GM19463 (cell line): ENCODE measurements around the gene LCLAT1.

Experiments used
- ATAC-seq: cut with Tn5 transposase; IDR thresholded peaks from one replicate; pipeline ENCODE4 v1.9.1; 2021; ENCODE audit warnings: mild to moderate bottlenecking, moderate library complexity; ENCODE audit not compliant: unreplicated experiment

The LCLAT1 gene

DNA sequence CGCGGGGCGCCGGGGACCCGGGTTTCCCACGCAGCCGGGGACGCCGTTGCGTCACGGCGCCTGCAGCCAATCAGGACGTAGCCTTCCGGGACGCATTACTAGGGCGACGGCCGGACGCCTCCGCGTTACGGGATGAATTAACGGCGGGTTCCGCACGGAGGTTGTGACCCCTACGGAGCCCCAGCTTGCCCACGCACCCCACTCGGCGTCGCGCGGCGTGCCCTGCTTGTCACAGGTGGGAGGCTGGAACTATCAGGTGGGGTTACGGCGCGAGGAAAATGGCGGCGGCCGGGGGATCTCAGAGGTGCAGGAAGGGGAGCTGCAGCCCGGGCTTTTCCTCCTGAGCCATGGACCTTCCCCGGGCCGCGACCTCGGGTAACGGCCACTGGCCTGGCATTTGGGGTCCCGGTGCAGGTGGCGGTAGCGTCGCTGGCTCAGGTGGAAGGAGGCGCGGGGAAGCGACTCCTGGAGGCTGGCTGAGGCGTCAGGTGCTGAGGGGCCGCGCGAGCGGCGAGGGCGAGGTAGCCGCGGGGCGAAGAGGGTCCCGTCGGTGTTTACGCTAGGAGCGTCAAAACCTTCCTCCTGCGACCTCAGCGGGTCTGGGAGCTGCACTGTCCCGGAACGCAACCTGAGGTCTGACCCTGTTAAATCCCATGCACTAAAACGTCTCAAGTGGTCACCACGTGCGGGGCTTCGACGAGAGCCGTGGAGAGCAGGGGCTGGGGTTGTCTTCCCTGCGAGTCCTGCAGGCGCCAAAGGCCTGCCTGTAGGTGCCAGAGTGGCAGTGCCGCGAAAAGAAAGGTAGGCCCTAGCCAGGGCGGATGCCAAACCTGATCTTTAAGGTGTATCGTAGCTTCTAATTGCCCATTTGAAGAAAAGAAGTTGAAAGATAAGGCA lies at the start of gene LCLAT1:
LCLAT1 (plus strand) TSS at position 98 of the 897 bp plus-strand sequence. CDS start 78,345 bp downstream, outside the sequence.
- peak; percentile 96 for ATAC-seq

DNA sequence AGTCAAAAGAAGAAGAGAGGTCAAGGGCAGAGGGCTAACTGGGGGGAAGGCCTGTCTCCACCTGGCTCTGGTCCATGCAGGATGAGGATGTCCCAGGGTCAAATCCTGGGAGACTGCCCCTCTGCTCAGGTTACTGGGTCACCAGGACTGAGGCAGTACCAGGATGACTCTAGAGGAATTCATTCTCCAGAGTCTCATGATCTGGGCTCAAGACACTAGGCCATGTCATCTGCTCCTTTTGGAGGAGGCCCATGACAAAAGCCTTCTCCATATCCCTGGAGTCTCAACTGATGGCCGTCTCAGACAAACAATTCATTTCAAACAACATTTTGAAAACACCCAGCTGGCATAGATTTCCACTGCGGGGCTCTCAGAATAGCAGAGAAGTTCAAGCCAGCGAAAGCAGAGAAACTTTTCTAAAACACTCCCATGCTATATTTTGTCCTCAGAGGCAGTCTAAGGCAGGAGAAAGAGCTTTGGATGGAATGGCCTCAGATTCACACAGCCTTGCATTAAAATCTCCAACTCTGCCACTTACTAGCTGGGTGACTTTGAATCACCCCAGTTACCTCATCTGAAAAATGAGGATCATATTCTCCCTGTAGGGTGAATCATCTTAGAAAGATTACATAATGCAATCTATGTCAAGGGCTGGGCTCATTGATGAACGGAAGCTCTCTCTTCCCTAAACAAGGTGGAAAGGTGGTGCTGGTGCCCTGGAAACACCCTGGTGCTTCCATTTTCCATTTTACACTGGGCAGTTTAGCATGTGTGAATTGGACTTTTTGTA lies 48.8 kb upstream of the LCLAT1 start:
- ATAC-seq, result no peak

- ATAC-seq, result no peak
Measured at GRCh38 chr2:30400151-30400954, 46.7 kb upstream of the LCLAT1 start.

- no peak for ATAC-seq
Measured at GRCh38 chr2:30402441-30403182, 44.4 kb upstream of the LCLAT1 start.

DNA sequence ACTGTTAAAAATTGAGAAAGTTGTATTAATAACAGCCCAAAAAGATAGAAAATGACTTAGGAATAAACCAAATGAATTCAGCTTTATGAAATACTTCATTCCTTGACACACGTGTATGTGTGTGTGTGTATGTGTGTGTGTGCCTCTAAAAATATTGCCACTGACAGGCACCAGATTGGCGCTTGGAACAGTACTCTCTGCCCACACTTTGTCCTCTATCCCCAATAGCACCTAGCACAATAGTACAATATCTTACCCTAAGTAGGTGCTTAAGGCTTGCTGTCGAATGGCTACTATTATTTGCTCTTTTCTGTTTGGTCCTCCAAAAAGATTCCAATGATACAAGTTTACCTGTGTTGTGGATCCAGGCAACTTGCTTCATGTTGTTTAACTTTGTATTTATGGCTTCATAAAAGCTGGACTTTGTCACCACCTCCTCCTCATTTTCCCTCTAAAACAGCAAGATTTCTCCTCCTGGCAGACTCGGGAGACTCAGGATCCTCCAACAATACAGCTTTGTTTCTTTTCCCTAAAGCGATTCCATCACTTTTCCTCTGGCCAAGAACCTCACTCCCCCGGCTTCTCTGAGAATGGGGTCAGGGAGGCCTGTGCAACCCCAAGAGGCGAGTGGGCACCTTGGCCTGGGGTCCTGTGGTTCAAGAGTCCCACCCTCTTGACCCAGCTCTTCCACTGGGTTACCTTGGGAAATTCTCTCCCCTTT lies 43.3 kb upstream of the LCLAT1 start:
- no peak for ATAC-seq

GRCh38 chr2:30404319-30405259 lies 42.5 kb upstream of the LCLAT1 start:
- ATAC-seq, result no peak

GRCh38 chr2:30405260-30405605 lies 41.8 kb upstream of the LCLAT1 start:
- ATAC-seq, result no peak

DNA sequence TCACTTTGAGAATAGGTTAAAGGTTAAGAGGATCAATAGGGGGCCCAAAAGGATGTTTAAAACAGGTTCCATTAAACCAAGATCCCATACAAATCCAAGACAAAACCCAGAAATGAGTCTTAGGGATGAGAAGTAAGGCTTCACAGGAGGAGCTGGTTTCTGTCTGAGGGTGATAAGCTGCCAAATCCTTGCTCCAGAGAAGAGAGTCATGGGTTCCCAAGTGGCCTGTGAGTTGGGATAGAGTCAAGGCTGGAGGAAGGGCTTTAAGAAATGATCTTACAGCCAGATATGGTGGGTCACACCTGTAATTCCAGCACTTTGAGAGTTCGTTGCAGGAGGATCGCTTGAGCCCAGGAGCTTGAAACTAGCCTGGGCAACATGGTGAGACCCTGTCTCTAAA lies 40.2 kb upstream of the LCLAT1 start:
- no peak for ATAC-seq

GRCh38 chr2:30408961-30409387 lies 38.1 kb upstream of the LCLAT1 start:
- no peak for ATAC-seq

DNA sequence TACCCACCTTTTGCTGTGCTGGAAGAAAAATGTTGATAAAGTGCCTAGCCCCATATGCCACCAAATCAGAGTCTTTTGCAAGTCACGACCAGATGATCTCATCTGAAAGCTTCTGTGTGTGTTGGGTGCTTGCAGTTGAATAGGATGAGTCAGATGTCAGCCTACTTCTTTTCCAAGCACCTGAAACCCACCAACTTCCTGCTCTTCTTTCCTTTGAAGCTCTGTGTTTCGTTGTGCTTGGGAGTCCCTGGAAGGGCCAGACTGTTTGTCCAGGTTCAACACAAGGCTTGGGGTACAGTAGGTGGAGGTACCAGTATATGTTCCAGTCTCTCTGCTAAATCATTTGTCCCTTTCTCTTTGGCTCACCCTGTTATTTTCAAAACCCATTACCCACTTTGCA lies 36.8 kb upstream of the LCLAT1 start:
- ATAC-seq, result no peak

- ATAC-seq, result no peak
Measured at GRCh38 chr2:30412047-30412683, 34.9 kb upstream of the LCLAT1 start.

GRCh38 chr2:30412684-30413570 lies 34.1 kb upstream of the LCLAT1 start:
- no peak for ATAC-seq

GRCh38 chr2:30414961-30415360 lies 32.1 kb upstream of the LCLAT1 start:
- no peak for ATAC-seq

GRCh38 chr2:30417253-30417652 lies 29.8 kb upstream of the LCLAT1 start:
- no peak for ATAC-seq

- no peak for ATAC-seq
Measured at GRCh38 chr2:30421026-30421603, 25.9 kb upstream of the LCLAT1 start.

DNA sequence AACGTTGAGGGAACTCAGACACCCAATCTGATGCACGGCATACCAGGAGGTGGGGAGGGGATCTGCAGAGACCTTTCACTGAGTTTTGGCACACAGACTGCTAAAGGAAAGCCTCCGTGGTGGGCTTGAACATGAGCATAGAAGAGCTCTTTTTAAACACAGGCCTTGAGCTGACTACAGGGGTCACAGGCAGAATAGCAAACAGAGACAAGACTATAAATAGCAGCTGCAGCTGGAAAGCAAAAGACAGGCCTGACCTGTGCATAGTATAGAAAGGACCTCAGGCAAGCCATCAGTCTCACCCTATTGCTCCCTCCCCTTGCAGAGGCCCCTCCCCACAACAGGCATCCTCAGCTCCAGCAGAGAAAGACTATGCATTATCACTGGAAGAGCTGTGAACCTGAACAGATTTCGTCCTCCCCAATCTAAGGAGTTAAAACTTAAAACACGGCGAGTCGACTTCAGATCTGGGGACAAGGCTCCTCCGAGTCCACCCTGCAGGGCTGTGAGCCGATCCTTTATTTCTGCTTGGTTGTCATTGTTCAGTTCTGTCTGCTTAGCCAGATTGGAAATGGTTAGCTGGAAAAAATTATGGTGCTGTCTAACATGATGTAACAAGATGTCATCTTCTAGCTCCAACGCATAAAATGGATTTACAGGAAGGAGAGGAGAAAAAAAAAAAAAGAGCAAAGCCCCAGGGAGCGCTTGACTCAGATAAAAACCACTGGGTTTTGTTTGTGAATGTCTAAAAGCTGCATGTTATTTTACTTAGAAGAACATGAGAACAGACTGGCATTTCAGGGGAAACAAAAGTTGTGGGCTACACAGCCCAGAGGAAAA lies 25.2 kb upstream of the LCLAT1 start:
- peak; percentile 60 for ATAC-seq
